A172 (cell line): Measurements from ENCODE around the gene RFX8. TPM values are rescaled to one million over a fixed set of nuclear protein-coding genes. Genes with fewer than 3 reads are reported as not detected.
"Not testable (repeated sequence)": the region's sequence is repeated elsewhere in the genome, so short reads cannot be mapped to it uniquely, and the experiment has no call there.

Experiments used
- DNase-seq: peaks from one replicate; pipeline ENCODE4 v3.0.0-alpha.2; 2015; ENCODE audit warnings: low spot score
- total RNA-seq: library from RNA; depleted of rRNA; stranded (reverse); fragments of >200 nt; shearing (Covaris generic); gene quantifications from 2 replicates; pipeline ENCODE4 v1.2.3, GENCODE V29; 2014; rRNA removed

RFX8 gene
- total RNA-seq: not detected in 2 replicates

- no peak for DNase-seq
These were observed at the start of gene RFX8 for GRCh38 chr2:101474731-101475384. Gene RFX8 (minus strand): TSS chr2:101475112. CDS start chr2:101466848, 8,264 bp downstream.

GRCh38 chr2:101521487-101521886, 46.6 kb upstream of the RFX8 start:
- DNase-seq: no peak

- peak; percentile 74 for DNase-seq
These were observed 45.3 kb upstream of the RFX8 start for GRCh38 chr2:101520246-101520645.

- peak; percentile 73 for DNase-seq
These were observed 43.9 kb upstream of the RFX8 start for GRCh38 chr2:101518578-101519492.

GRCh38 chr2:101517758-101518271, 42.9 kb upstream of the RFX8 start:
- DNase-seq: peak; percentile 69

- peak; percentile 97 for DNase-seq
These were observed 42.1 kb upstream of the RFX8 start for GRCh38 chr2:101516823-101517690.

GRCh38 chr2:101516349-101516748, 41.4 kb upstream of the RFX8 start:
- no peak for DNase-seq

- peak; percentile 49 for DNase-seq
These were observed 40.6 kb upstream of the RFX8 start for GRCh38 chr2:101515477-101515876.

GRCh38 chr2:101512993-101513392, 38.1 kb upstream of the RFX8 start:
- no peak for DNase-seq

- DNase-seq: no peak
These were observed 36.5 kb upstream of the RFX8 start for GRCh38 chr2:101511381-101511780.

- DNase-seq: no peak
These were observed 34.8 kb upstream of the RFX8 start for GRCh38 chr2:101509499-101510284.

- DNase-seq: no peak
These were observed 33.7 kb upstream of the RFX8 start for GRCh38 chr2:101508636-101509035.

- not testable (repeated sequence) for DNase-seq
These were observed 30.4 kb upstream of the RFX8 start for GRCh38 chr2:101505276-101505675.

- DNase-seq: not testable (repeated sequence)
These were observed 29.8 kb upstream of the RFX8 start for GRCh38 chr2:101504744-101505143.

GRCh38 chr2:101502095-101502494, 27.2 kb upstream of the RFX8 start:
- DNase-seq: no peak

GRCh38 chr2:101501443-101501842, 26.5 kb upstream of the RFX8 start:
- DNase-seq: no peak

GRCh38 chr2:101500860-101501259, 25.9 kb upstream of the RFX8 start:
- DNase-seq: peak; percentile 20

- no peak for DNase-seq
These were observed 25.3 kb upstream of the RFX8 start for GRCh38 chr2:101500180-101500579.

- no peak for DNase-seq
These were observed 21.4 kb upstream of the RFX8 start for GRCh38 chr2:101496279-101496678.

GRCh38 chr2:101492936-101493473, 18.1 kb upstream of the RFX8 start:
- no peak for DNase-seq

- DNase-seq: no peak
These were observed 12.1 kb upstream of the RFX8 start for GRCh38 chr2:101486994-101487393.
